ENCODE measurements around the gene SARDH.
"Not testable (repeated sequence)": the region's sequence is repeated elsewhere in the genome, so short reads cannot be mapped to it uniquely, and the experiment has no call there.

Gene SARDH

GRCh38 chr9:133686642-133687575 lies 51.2 kb downstream of the SARDH start:
- no peak for DNase-seq (ENCODE audit: low read depth in 2 of 2)

GRCh38 chr9:133685653-133686609 lies 52.2 kb downstream of the SARDH start:
- no peak for DNase-seq (ENCODE audit: low read depth in 2 of 2)

GRCh38 chr9:133684936-133685361 lies 53.2 kb downstream of the SARDH start:
- DNase-seq (ENCODE audit: low read depth in 2 of 2), result no peak

GRCh38 chr9:133684121-133684935 lies 53.8 kb downstream of the SARDH start:
- DNase-seq (ENCODE audit: low read depth in 2 of 2), result no peak

- DNase-seq (ENCODE audit: low read depth in 2 of 2), result no peak
Measured at GRCh38 chr9:133683586-133684120, 54.5 kb downstream of the SARDH start.

GRCh38 chr9:133682818-133683585 lies 55.1 kb downstream of the SARDH start:
- DNase-seq (ENCODE audit: low read depth in 2 of 2), result no peak

- DNase-seq (ENCODE audit: low read depth in 2 of 2), result no peak
Measured at GRCh38 chr9:133681658-133682306, 56.4 kb downstream of the SARDH start.

- no peak for DNase-seq (ENCODE audit: low read depth in 2 of 2)
Measured at GRCh38 chr9:133680976-133681657, 57.0 kb downstream of the SARDH start.

- DNase-seq (ENCODE audit: low read depth in 2 of 2), result no peak
Measured at GRCh38 chr9:133680250-133680975, 57.7 kb downstream of the SARDH start.

GRCh38 chr9:133679466-133680061 lies 58.6 kb downstream of the SARDH start:
- no peak for DNase-seq (ENCODE audit: low read depth in 2 of 2)

- no peak for DNase-seq (ENCODE audit: low read depth in 2 of 2)
Measured at GRCh38 chr9:133679056-133679455, 59.1 kb downstream of the SARDH start.

- no peak for DNase-seq (ENCODE audit: low read depth in 2 of 2)
Measured at GRCh38 chr9:133677126-133678010, 60.8 kb downstream of the SARDH start.

GRCh38 chr9:133676450-133676849 lies 61.7 kb downstream of the SARDH start:
- no peak for DNase-seq (ENCODE audit: low read depth in 2 of 2)

GRCh38 chr9:133675796-133676195 lies 62.4 kb downstream of the SARDH start:
- DNase-seq (ENCODE audit: low read depth in 2 of 2), result not testable (repeated sequence)

- DNase-seq (ENCODE audit: low read depth in 2 of 2), result no peak
Measured at GRCh38 chr9:133674091-133674490, 64.1 kb downstream of the SARDH start.

- no peak for DNase-seq (ENCODE audit: low read depth in 2 of 2)
Measured at GRCh38 chr9:133673258-133673655, 64.9 kb downstream of the SARDH start.

All from fibroblast of skin of left quadriceps (primary cell).